ENCODE data around the gene MTURN. TPM values are rescaled to one million over a fixed set of nuclear protein-coding genes. Genes with fewer than 3 reads are reported as not detected.
A peak's percentile ranks its signal among the peaks of the same experiment; 100 is the strongest.

MTURN gene
- total and polyA plus RNA-seq, 9 of the 15 experiments (the other 6 are each of a cell fraction or from before 2014, with no cell fraction given): 0.94 to 14.8 (median 6.4) TPM

- ChIA-PET CTCF (ENCODE audit: low intra/inter-chr PET ratio) (no interaction called here), POLR2A (no interaction called here)
- Histone ChIP-seq H3K36me3 (ENCODE audit: control insufficient read depth, insufficient read depth, low read length) (no peaks in the 10 kb centered on the region; the same call in 2 of the 3 replicates), H4K20me1 (replicated peaks; ENCODE audit: control insufficient read depth, insufficient read depth, low read length) (no peaks in the 10 kb centered on the region), H2AFZ (ENCODE audit: low read depth, low read length) (no peak overlapping the region), H3K4me2 (ENCODE audit: insufficient read depth, low read length) (no peak overlapping the region), H3K4me3 (no peak overlapping the region), H3K79me2 (ENCODE audit: control insufficient read depth, insufficient read depth, low read length) (no peaks in the 10 kb centered on the region; the same call in 2 of the 3 replicates), H3K27ac (ENCODE audit: extremely low read depth, low read depth, low read length) (no peak overlapping the region), H3K4me1 (replicated peaks in 1 of 2; ENCODE audit: control insufficient read depth in 2 of 2, insufficient read depth in 2 of 2, low read length in 2 of 2) (no peaks in the 10 kb centered on the region), H3K9me3 (replicated peaks; ENCODE audit: control insufficient read depth, insufficient read depth, low read depth, low read length) (peaks cover 11% of the 10 kb centered on the region), H3K27me3 (ENCODE audit: control insufficient read depth in 2 of 2, insufficient read depth in 2 of 2, low read length in 2 of 2) (no peaks in the 10 kb centered on the region), H3K9me1 (ENCODE audit: control insufficient read depth, insufficient read depth, low read length) (no peaks in the 10 kb centered on the region), H3K9ac (ENCODE audit: insufficient read depth in 1 of 2, low read depth in 2 of 2, low read length in 2 of 2) (no peak overlapping the region)
- in situ Hi-C loops (cut with MboI) (no loop called here), intact Hi-C loops (cut with micrococcal nuclease) (no loop called here)
- no peak for DNase-seq (ENCODE audit: extremely low read depth in 1 of 4, low spot score in 3 of 4)
- FAIRE-seq: no peak
- BruUV-seq (replicated peaks): no TSS peak
- ATAC-seq: no peak
- WGBS (ENCODE audit: insufficient coverage, low coverage, missing lambda C conversion rate): 89% methylated on average over 34 of the region's 34 CpGs
- TF ChIP-seq NFIX (CRISPR knock-in tag; IDR thresholded peaks at IDR 0.05; ENCODE audit: low read depth): 0 out of 2 replicates have a peak, but pooled peaks have one; percentile 6
- peak; percentile 70; the same call in 1 of the 2 replicates for TF ChIP-seq GABPB2 (CRISPR knock-in tag; conservative IDR thresholded peaks at IDR 0.05)
- TF ChIP-seq CBX3 (IDR thresholded peaks at IDR 0.05; ENCODE audit: borderline replicate concordance in 1 of 2, low read length in 2 of 2): peak in 1 of 2 experiments; percentile 60; a peak in 1 of 3 replicates
- TF ChIP-seq LEF1 (IDR thresholded peaks at IDR 0.05): peak; percentile 37; the same call in 1 of the 2 replicates
- TF ChIP-seq ZSCAN29 (IDR thresholded peaks at IDR 0.05): no peak
- TF ChIP-seq ASH1L (IDR thresholded peaks at IDR 0.05; ENCODE audit: borderline replicate concordance, low read depth, partially characterized antibody): peak; percentile 41
- TF ChIP-seq CBFB (CRISPR knock-in tag; IDR thresholded peaks at IDR 0.05): 0 out of 2 replicates have a peak, but pooled peaks have one; percentile 35
- no peak for TF ChIP-seq GTF3C2 (IDR thresholded peaks at IDR 0.05; ENCODE audit: borderline replicate concordance, extremely low read depth, insufficient read length)
- TF ChIP-seq TCF7 (IDR thresholded peaks at IDR 0.05; ENCODE audit: borderline replicate concordance): no peak
- TF ChIP-seq IRF2 (CRISPR knock-in tag; IDR thresholded peaks at IDR 0.05): peak; percentile 16; the same call in 1 of the 2 replicates
- TF ChIP-seq THAP7 (CRISPR knock-in tag; IDR thresholded peaks at IDR 0.05): no peak
- TF ChIP-seq E4F1 (CRISPR knock-in tag; IDR thresholded peaks at IDR 0.05; ENCODE audit: borderline replicate concordance): no peak
- TF ChIP-seq SAFB (IDR thresholded peaks at IDR 0.05; ENCODE audit: borderline replicate concordance, low read depth, low read length): no peak
- TF ChIP-seq CBX5 (IDR thresholded peaks at IDR 0.05; ENCODE audit: borderline replicate concordance, low read depth): peak; percentile 31; the same call in 1 of the 2 replicates
- peak; percentile 88; the same call in 1 of the 2 replicates for TF ChIP-seq ZNF277 (CRISPR knock-in tag; IDR thresholded peaks at IDR 0.05; ENCODE audit: borderline replicate concordance)
Measured at GRCh38 chr7:30115709-30116297, 19.0 kb upstream of the MTURN start.
